ENCODE data around the gene RBM20. TPM values are rescaled to one million over a fixed set of nuclear protein-coding genes. Genes with fewer than 3 reads are reported as not detected.

RBM20 gene
- total and polyA plus RNA-seq, 2 of the 13 experiments (the other 11 are each of a cell fraction or from before 2014, with no cell fraction given), result 0.02 to 0.22 TPM

DNA sequence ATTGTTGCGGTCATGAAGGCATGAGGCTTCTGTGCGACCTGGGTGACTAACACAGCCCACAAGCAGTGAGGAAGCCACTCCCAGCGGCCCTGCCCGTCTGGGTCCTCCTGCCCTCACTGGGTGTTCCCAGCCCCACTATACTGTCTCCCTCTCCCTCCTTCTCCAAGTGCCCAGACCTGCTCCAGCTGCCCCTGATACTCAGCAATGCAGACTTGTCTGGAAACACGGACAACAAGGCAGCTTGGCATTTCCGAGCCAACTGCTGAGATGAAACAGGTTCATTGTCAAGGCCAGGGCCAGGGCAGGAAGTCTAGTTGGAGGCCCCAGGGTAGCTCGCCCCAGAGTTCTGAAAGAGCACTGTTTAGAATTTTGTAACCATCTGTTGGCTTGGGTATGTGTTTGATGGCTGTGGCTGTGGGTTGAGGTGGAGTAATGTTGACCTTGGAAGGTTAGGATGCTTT lies 95.7 kb downstream of the RBM20 start (continued):
- TF ChIP-seq, protein P1, sequence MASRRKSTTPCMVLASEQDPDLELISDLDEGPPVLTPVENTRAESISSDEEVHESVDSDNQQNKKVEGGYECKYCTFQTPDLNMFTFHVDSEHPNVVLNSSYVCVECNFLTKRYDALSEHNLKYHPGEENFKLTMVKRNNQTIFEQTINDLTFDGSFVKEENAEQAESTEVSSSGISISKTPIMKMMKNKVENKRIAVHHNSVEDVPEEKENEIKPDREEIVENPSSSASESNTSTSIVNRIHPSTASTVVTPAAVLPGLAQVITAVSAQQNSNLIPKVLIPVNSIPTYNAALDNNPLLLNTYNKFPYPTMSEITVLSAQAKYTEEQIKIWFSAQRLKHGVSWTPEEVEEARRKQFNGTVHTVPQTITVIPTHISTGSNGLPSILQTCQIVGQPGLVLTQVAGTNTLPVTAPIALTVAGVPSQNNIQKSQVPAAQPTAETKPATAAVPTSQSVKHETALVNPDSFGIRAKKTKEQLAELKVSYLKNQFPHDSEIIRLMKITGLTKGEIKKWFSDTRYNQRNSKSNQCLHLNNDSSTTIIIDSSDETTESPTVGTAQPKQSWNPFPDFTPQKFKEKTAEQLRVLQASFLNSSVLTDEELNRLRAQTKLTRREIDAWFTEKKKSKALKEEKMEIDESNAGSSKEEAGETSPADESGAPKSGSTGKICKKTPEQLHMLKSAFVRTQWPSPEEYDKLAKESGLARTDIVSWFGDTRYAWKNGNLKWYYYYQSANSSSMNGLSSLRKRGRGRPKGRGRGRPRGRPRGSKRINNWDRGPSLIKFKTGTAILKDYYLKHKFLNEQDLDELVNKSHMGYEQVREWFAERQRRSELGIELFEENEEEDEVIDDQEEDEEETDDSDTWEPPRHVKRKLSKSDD (CRISPR knock-in tag; IDR thresholded peaks at IDR 0.05; ENCODE audit: low read depth), result no peak
- TF ChIP-seq TEAD2 (CRISPR knock-in tag; IDR thresholded peaks at IDR 0.05) (no peak), KMT2B (CRISPR knock-in tag; IDR thresholded peaks at IDR 0.05) (no peak), CEBPB (IDR thresholded peaks at IDR 0.05; ENCODE audit: borderline replicate concordance, low read depth, low read length) (no peak), ZNF430 (CRISPR knock-in tag; IDR thresholded peaks at IDR 0.05) (peak; percentile 62; the same call in 1 of the 2 replicates), MIXL1 (CRISPR knock-in tag; IDR thresholded peaks at IDR 0.05) (no peak), SALL1 (CRISPR knock-in tag; IDR thresholded peaks at IDR 0.05) (peak; percentile 92), TARDBP (CRISPR knock-in tag; IDR thresholded peaks at IDR 0.05) (peak; percentile 70; the same call in 1 of the 2 replicates), MEF2D (CRISPR knock-in tag; IDR thresholded peaks at IDR 0.05) (0 out of 2 replicates have a peak, but pooled peaks have one; percentile 76), SMYD3 (CRISPR knock-in tag; IDR thresholded peaks at IDR 0.05) (no peak), RCOR2 (CRISPR knock-in tag; IDR thresholded peaks at IDR 0.05) (0 out of 2 replicates have a peak, but pooled peaks have one; percentile 48), KLF9 (CRISPR knock-in tag; IDR thresholded peaks at IDR 0.05; ENCODE audit: low read depth) (no peak), KLF6 (CRISPR knock-in tag; IDR thresholded peaks at IDR 0.05) (no peak), MED1 (CRISPR knock-in tag; IDR thresholded peaks at IDR 0.05) (peak; percentile 63), RBFOX2 (IDR thresholded peaks at IDR 0.05; ENCODE audit: low read depth, low read length) (no peak)
- TF ChIP-seq, protein P2, sequence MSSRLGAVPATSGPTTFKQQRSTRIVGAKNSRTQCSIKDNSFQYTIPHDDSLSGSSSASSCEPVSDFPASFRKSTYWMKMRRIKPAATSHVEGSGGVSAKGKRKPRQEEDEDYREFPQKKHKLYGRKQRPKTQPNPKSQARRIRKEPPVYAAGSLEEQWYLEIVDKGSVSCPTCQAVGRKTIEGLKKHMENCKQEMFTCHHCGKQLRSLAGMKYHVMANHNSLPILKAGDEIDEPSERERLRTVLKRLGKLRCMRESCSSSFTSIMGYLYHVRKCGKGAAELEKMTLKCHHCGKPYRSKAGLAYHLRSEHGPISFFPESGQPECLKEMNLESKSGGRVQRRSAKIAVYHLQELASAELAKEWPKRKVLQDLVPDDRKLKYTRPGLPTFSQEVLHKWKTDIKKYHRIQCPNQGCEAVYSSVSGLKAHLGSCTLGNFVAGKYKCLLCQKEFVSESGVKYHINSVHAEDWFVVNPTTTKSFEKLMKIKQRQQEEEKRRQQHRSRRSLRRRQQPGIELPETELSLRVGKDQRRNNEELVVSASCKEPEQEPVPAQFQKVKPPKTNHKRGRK (CRISPR knock-in tag; IDR thresholded peaks at IDR 0.05), result no peak
- TF ChIP-seq, protein P3, sequence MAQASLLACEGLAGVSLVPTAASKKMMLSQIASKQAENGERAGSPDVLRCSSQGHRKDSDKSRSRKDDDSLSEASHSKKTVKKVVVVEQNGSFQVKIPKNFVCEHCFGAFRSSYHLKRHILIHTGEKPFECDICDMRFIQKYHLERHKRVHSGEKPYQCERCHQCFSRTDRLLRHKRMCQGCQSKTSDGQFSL (CRISPR knock-in tag; IDR thresholded peaks at IDR 0.05), result no peak
- TF ChIP-seq, protein P4, sequence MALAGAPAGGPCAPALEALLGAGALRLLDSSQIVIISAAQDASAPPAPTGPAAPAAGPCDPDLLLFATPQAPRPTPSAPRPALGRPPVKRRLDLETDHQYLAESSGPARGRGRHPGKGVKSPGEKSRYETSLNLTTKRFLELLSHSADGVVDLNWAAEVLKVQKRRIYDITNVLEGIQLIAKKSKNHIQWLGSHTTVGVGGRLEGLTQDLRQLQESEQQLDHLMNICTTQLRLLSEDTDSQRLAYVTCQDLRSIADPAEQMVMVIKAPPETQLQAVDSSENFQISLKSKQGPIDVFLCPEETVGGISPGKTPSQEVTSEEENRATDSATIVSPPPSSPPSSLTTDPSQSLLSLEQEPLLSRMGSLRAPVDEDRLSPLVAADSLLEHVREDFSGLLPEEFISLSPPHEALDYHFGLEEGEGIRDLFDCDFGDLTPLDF (CRISPR knock-in tag; IDR thresholded peaks at IDR 0.05), result no peak
- TF ChIP-seq, protein P5, sequence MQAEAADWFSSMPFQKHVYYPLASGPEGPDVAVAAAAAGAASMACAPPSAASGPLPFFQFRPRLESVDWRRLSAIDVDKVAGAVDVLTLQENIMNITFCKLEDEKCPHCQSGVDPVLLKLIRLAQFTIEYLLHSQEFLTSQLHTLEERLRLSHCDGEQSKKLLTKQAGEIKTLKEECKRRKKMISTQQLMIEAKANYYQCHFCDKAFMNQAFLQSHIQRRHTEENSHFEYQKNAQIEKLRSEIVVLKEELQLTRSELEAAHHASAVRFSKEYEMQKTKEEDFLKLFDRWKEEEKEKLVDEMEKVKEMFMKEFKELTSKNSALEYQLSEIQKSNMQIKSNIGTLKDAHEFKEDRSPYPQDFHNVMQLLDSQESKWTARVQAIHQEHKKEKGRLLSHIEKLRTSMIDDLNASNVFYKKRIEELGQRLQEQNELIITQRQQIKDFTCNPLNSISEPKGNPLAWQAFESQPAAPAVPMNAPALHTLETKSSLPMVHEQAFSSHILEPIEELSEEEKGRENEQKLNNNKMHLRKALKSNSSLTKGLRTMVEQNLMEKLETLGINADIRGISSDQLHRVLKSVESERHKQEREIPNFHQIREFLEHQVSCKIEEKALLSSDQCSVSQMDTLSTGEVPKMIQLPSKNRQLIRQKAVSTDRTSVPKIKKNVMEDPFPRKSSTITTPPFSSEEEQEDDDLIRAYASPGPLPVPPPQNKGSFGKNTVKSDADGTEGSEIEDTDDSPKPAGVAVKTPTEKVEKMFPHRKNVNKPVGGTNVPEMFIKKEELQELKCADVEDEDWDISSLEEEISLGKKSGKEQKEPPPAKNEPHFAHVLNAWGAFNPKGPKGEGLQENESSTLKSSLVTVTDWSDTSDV (CRISPR knock-in tag; IDR thresholded peaks at IDR 0.05), result no peak
- TF ChIP-seq, protein P6, sequence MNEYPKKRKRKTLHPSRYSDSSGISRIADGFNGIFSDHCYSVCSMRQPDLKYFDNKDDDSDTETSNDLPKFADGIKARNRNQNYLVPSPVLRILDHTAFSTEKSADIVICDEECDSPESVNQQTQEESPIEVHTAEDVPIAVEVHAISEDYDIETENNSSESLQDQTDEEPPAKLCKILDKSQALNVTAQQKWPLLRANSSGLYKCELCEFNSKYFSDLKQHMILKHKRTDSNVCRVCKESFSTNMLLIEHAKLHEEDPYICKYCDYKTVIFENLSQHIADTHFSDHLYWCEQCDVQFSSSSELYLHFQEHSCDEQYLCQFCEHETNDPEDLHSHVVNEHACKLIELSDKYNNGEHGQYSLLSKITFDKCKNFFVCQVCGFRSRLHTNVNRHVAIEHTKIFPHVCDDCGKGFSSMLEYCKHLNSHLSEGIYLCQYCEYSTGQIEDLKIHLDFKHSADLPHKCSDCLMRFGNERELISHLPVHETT (CRISPR knock-in tag; conservative IDR thresholded peaks at IDR 0.05), result no peak
